GM18499 (cell line): Measurements from ENCODE around the gene AMBRA1.

Source experiments
- ATAC-seq: cut with Tn5 transposase; IDR thresholded peaks from one replicate; pipeline ENCODE4 v1.9.1; 2021; ENCODE audit warnings: moderate number of reproducible peaks; ENCODE audit not compliant: insufficient read depth, unreplicated experiment

Gene AMBRA1

DNA sequence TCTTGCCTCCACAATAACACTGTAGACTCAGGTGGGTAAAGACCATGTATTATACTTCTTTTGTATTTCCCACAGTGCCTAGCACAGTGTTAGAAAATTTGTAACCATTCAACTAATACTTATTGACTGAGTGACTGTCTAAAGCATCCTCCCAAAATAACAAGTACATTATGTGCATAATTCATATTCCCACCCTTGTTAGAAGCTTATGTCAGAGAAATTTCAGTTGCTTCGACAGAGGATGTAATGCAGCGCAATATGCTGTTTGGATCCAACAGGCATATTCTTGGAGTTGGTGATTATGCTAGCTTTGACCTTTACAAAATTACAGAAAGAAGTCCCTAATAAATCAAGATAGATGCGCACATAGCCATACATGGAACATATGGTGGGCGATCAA lies 53.0 kb downstream of the AMBRA1 start:
- ATAC-seq = no peak

DNA sequence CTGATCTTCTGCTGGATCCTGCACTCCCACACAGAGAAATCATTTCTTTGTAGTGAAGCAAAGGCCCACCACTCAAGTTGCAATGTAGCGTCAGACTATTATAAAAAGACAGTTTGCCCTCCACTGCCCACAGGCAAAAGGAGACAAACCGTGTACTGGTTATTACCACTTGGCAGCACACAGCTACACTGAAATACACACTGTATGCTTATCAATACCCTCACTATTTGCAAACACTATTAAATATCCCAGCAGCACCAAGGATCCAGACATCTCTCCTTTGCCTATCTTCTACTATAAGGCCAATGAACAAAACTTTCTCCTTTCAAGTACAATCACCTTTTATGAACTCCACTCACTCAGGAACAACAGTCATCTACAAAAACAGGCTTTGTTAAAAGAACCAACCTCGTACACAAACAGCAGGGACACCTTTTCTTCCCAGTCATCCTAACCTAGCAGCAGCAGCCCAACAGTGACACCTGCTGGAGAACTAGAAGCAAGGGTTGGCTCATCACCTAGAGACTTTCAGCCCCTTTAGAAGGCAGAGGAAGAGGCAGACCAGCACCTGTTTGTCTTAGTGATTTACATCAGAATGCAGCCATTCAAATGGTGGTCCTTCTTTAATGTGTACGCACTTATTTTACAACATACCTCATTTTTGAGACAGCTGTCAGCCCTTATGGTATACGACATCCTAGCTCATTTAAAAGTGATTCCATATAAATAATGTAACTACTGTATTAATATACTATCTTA lies 56.1 kb downstream of the AMBRA1 start:
- no peak for ATAC-seq

DNA sequence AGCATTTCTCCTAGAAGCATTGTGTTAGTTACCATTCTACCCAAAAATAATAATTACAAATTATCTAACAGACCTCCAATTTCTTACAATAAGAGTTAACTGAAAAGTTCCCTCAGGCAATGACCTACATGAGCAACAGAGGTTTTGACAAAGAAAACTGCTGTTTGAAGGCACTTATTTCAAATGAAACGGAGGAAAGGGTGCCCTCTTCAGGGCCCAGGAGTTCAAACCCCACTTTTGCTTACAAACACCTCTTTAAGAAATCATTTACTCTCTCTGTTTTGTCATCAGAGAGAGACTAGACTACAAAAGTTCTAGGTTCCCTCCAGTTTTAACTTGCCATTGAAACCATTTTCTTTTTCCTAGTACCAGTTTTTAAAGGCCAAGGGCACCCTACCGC lies 56.7 kb downstream of the AMBRA1 start:
- ATAC-seq = no peak

GRCh38 chr11:46535688-46536087 lies 58.1 kb downstream of the AMBRA1 start:
- no peak for ATAC-seq

DNA sequence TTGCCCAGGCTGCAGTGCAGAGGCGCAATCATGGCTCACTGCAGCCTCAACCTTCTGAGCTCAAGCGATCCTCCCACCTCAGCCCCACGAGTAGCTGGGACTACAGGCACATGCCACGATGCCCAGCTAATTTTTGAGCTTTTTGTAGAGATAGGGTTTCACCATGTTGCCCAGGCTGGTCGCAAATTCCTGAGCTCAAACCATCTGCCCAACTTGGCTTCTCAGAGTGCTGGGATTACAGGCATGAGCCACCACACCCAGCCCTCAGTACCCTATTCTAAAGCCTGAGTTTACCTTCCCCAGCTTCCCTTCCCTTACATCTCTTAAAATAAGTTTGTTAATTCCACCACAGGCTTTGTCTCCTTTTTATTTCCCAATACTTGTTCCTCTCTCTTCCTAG lies 59.1 kb downstream of the AMBRA1 start:
- ATAC-seq = no peak

DNA sequence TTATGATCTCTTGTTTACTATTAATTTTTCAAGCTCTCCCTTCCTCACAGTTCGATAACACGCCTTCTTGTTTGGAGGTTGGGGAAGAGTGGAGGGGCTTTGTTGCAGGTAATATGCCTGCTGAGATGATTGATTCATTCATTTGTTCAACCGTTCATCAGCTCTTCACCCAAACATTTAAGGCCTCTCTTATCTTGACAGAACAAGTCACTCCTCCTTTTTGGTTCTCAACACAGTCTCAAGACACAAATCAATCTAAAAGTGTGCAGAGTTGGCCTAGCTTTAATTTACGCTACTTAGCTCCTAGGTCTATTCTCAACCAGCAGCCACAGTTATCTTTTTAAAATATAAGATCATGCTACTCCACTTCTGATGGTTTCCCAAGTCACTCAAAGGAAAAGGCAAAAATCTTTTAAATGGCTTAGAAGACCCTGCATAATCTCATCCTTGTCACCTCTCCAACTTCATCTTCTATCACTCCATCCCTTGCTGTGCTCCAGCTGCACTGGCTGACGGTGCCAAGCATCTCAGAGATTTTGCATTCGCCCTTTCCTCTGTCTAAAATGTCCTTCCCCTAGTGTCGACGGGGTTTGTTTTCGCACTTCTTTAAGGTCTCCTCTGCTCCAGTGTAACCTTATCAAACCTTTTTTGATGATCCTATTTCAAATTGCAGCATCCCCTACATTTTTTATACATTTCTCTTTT lies 60.3 kb downstream of the AMBRA1 start:
- no peak for ATAC-seq

DNA sequence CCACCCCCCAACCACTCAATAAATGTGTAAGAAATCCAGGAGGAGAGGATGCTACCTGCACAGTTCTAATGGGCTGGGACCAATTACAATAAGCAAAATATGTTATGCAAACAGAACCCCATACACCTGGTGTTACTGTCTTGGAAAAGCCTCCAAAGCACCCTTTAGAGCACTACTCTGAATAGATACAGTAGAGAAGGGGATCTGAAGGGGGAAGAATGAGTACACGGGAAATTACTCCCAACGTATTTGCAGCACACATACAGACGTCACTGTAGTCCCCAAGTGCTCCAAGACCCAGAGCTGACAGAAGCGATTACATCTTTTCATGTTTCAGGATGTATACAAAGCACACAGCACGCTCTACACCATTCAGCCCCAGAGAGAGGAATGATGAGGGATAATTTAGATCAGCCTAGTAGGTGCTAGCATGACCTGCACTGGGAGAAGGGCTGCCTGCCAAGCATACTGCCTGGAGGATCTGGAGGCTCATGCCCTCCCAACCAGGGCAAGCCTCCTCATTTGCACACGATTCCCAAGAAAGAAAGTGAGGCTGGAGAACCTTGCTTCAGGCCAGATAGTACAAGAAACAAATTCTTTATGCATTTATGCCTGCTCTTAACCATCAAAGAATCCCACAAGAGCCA lies 63.8 kb downstream of the AMBRA1 start:
- ATAC-seq = no peak

GRCh38 chr11:46529095-46529905 lies 64.5 kb downstream of the AMBRA1 start:
- ATAC-seq = no peak

GRCh38 chr11:46528445-46529094 lies 65.3 kb downstream of the AMBRA1 start:
- no peak for ATAC-seq

DNA sequence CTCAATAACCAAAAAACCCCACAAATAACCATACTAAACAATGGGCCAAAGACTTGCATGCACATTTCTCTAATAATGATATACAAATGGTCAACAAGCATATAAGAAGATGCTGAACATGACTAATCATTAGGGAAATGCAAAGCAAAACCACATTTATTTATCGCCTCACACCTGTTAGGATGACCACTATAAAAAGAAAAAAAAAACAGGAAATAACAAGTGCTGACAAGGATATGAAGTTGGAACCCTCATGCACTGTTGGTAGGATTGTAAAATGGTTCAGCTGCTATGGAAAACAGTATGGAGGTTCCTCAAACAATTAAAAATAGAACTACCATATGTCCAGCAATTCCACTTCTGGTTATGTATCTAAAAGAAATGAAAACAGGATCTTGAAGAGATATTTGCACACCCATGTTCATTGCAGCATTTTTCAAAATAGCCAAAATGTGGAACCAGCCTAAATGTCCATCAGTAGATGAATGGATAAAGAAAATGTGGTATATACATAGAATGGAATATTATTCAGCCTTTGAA lies 66.2 kb downstream of the AMBRA1 start:
- ATAC-seq = no peak

DNA sequence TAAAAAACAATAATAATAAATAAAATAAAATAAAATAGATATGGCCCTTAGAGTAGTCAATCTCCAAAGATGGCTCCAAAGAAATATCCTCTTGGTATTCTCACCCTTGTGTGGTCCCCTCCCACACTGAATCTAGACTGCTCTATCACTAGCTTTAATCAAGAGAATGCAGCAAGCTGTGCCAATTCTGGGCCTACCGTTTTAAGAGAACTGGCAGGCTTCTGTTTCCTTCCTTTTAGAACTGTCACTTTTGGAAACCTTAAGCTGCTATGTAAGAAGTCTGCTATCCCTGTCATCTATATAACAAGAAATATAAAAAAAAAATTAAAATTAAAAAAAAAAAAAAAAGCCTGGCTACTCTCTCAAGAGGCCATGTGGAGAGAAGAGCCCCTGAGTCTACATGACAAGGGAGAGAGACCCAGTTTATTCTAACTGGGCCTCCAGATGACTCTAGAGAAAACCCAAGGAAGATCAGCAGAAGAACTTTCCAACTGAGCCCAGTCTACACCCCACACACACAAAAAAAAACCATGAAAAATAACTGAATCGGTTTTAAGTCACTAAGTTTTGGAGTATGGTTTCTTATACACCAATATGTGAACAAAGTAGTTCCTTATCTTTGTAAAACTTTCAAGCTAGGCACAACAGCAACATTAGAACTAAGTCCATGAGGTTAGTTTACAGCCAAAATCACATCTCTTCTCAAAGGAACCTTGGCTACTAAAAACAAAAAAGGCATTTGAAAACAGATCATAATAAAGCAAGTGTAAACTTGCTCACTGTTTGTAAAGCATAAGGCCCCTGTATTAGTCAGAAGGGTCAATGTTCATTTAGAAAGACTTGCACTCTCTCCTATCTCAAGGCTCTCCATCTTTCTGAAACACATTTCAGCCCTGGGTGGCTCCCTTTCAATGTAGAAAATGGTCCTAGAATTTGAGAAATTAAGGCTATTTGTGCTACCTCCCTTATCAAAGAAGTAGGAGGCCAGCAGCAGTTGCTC lies 67.3 kb downstream of the AMBRA1 start:
- no peak for ATAC-seq

- ATAC-seq = no peak
Observed at GRCh38 chr11:46524201-46524770, 69.5 kb downstream of the AMBRA1 start.

- ATAC-seq = no peak
Observed at GRCh38 chr11:46523290-46523689, 70.5 kb downstream of the AMBRA1 start.

- no peak for ATAC-seq
Observed at GRCh38 chr11:46522682-46523281, 71.0 kb downstream of the AMBRA1 start.

DNA sequence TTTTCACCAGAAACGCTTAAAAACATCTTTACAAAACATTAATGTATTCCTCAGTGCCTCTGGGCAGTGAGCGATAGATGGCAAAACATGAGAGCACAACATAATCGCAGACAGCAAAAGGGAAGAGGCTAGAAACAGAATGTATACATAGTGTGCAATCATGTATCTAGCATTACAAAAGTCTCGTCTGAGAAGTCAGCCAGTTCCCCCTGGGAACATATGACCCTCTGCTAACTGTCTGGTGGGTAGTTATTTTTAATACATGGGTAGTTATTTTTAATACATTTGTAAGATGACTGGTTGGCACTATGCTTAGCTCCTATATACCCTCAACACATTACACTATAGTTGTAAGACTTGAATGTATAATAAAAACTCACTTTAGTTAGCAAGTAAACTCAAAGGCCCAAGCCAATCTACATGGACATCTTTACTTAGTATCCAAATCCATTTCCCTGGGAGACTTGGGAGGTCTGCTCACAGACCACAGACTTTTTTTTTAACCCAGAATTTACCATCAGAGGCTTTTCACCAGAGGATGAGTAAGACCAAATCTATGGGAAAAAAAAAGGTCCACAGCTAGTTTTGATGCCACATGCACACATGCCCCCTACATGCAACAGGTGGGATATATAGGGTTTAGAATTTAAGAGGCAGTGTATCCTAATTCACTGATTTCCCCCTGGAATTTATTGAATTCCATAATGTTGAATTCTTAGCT lies 71.7 kb downstream of the AMBRA1 start:
- ATAC-seq = no peak

DNA sequence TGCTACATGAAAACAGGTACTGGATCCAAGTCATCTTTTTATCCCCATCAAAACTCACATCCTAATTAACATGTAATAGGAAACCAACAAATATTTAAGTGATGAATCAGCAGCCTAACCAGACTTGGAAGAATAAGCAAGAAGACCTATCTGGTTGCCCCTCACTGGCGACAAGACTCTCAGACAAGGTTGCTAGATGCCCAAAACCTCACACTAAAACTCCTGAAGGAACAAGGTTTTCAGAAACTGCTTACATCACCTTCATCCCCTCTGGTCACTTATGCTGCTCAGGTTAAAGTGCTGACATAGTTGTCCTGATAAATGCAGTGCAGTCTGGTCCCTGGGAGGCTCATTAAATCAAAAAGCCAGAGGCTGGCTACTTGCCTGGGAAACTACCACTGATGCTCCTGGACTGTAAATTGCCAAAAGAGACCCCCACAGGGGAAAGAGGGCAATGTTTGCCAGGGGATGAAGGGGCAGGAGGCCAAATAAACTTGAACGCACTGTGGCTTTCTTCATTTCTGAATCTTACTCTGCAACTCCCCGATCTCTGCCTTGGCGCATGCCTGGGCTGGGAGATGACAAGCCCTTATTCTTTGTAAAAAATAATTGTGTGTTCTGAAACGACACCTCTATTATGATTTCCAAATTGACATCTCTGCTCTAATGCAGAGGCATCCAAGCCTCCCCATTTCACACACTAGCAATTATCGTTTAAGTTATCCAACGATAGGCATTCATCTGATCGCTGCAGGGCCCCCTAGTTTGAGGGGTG lies 72.7 kb downstream of the AMBRA1 start:
- no peak for ATAC-seq

DNA sequence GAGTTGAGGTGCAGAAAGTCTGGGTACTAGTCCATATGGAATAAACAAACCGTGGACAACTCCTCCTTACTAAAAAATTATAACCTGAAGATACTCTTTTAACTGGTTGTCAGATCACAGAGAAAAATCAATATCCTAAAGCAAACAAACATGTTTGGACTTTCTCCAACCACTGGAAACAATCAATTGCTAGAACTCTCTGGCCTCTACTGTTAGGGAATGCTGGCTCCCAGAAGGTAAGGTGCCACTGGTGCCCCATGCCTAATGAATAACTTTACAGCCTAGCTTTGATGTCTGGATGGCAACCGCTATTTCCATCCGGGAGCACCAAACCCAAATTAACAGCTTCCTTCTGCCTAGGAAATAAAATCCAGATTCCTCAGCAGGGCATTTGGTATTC lies 74.5 kb downstream of the AMBRA1 start:
- ATAC-seq = no peak
